HG02678 (cell line): ENCODE measurements around the gene ZNF486.
A peak's percentile ranks its signal among the peaks of the same experiment; 100 is the strongest.
"Not testable (repeated sequence)": the region's sequence is repeated elsewhere in the genome, so short reads cannot be mapped to it uniquely, and the experiment has no call there.

Experiments used
- ATAC-seq: cut with Tn5 transposase; IDR thresholded peaks from one replicate; pipeline ENCODE4 v1.9.1; 2021; ENCODE audit warnings: mild to moderate bottlenecking, moderate library complexity; ENCODE audit not compliant: unreplicated experiment

The ZNF486 gene

GRCh38 chr19:20221605-20222004 is 54.6 kb downstream of the ZNF486 start:
- ATAC-seq: not testable (repeated sequence)

GRCh38 chr19:20233105-20233504 is 66.1 kb downstream of the ZNF486 start:
- ATAC-seq: no peak

- no peak for ATAC-seq
These were observed 68.1 kb downstream of the ZNF486 start for GRCh38 chr19:20235156-20235555.

- peak; percentile 84 for ATAC-seq
These were observed 71.0 kb downstream of the ZNF486 start for GRCh38 chr19:20237773-20238623.

GRCh38 chr19:20243629-20244028 is 76.6 kb downstream of the ZNF486 start:
- no peak for ATAC-seq

- ATAC-seq: no peak
These were observed 77.3 kb downstream of the ZNF486 start for GRCh38 chr19:20244356-20244755.

- ATAC-seq: no peak
These were observed 78.3 kb downstream of the ZNF486 start for GRCh38 chr19:20245309-20245708.

- no peak for ATAC-seq
These were observed 80.1 kb downstream of the ZNF486 start for GRCh38 chr19:20247016-20247683.

GRCh38 chr19:20248258-20248657 is 81.2 kb downstream of the ZNF486 start:
- ATAC-seq: not testable (repeated sequence)
